Measurements from ENCODE around the gene LUC7L.
"Not testable (repeated sequence)": the region's sequence is repeated elsewhere in the genome, so short reads cannot be mapped to it uniquely, and the experiment has no call there.

LUC7L gene

DNA sequence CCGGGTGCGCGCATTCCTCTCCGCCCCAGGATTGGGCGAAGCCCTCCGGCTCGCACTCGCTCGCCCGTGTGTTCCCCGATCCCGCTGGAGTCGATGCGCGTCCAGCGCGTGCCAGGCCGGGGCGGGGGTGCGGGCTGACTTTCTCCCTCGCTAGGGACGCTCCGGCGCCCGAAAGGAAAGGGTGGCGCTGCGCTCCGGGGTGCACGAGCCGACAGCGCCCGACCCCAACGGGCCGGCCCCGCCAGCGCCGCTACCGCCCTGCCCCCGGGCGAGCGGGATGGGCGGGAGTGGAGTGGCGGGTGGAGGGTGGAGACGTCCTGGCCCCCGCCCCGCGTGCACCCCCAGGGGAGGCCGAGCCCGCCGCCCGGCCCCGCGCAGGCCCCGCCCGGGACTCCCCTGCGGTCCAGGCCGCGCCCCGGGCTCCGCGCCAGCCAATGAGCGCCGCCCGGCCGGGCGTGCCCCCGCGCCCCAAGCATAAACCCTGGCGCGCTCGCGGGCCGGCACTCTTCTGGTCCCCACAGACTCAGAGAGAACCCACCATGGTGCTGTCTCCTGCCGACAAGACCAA lies 56.8 kb downstream of the LUC7L start, which contains the start of gene HBA2:
HBA2 (plus strand) TSS at position 503 of the 568 bp plus-strand sequence; CDS start at position 540, 37 bp downstream.
- TF ChIP-seq CREB1, YY1, ZBTB7A (IDR thresholded peaks at IDR 0.05; ENCODE audit: low read depth): not testable (repeated sequence)

DNA sequence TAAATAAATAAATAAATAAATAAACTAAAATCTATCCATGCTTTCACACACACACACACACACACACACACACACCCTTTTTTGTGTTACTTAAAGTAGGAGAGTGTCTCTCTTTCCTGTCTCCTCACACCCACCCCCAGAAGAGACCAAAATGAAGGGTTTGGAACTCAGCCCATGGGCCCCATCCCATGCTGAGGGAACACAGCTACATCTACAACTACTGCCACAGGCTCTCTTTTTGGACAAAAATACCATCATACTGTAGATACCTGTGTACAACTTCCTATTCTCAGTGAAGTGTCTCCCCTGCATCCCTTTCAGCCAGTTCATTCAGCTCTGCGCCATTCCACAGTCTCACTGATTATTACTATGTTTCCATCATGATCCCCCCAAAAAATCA lies 58.5 kb downstream of the LUC7L start:
- TF ChIP-seq TCF12 (IDR thresholded peaks at IDR 0.05; ENCODE audit: low read depth) (no peak), FOXM1 (IDR thresholded peaks at IDR 0.05; ENCODE audit: borderline replicate concordance, low read depth) (no peak), RAD21 (IDR thresholded peaks at IDR 0.05; ENCODE audit: low read depth) (no peak), NFIC (IDR thresholded peaks at IDR 0.05) (no peak), ZBTB7A (IDR thresholded peaks at IDR 0.05; ENCODE audit: low read depth) (no peak)
- TF ChIP-seq, protein P1, sequence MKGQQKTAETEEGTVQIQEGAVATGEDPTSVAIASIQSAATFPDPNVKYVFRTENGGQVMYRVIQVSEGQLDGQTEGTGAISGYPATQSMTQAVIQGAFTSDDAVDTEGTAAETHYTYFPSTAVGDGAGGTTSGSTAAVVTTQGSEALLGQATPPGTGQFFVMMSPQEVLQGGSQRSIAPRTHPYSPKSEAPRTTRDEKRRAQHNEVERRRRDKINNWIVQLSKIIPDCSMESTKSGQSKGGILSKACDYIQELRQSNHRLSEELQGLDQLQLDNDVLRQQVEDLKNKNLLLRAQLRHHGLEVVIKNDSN (IDR thresholded peaks at IDR 0.05) = no peak
- TF ChIP-seq, protein P2, sequence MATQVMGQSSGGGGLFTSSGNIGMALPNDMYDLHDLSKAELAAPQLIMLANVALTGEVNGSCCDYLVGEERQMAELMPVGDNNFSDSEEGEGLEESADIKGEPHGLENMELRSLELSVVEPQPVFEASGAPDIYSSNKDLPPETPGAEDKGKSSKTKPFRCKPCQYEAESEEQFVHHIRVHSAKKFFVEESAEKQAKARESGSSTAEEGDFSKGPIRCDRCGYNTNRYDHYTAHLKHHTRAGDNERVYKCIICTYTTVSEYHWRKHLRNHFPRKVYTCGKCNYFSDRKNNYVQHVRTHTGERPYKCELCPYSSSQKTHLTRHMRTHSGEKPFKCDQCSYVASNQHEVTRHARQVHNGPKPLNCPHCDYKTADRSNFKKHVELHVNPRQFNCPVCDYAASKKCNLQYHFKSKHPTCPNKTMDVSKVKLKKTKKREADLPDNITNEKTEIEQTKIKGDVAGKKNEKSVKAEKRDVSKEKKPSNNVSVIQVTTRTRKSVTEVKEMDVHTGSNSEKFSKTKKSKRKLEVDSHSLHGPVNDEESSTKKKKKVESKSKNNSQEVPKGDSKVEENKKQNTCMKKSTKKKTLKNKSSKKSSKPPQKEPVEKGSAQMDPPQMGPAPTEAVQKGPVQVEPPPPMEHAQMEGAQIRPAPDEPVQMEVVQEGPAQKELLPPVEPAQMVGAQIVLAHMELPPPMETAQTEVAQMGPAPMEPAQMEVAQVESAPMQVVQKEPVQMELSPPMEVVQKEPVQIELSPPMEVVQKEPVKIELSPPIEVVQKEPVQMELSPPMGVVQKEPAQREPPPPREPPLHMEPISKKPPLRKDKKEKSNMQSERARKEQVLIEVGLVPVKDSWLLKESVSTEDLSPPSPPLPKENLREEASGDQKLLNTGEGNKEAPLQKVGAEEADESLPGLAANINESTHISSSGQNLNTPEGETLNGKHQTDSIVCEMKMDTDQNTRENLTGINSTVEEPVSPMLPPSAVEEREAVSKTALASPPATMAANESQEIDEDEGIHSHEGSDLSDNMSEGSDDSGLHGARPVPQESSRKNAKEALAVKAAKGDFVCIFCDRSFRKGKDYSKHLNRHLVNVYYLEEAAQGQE (IDR thresholded peaks at IDR 0.05; ENCODE audit: low read depth) = no peak

DNA sequence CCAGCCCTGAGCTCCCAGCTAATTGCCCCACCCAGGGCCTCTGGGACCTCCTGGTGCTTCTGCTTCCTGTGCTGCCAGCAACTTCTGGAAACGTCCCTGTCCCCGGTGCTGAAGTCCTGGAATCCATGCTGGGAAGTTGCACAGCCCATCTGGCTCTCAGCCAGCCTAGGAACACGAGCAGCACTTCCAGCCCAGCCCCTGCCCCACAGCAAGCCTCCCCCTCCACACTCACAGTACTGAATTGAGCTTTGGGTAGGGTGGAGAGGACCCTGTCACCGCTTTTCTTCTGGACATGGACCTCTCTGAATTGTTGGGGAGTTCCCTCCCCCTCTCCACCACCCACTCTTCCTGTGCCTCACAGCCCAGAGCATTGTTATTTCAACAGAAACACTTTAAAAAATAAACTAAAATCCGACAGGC lies 59.2 kb downstream of the LUC7L start:
- TF ChIP-seq NFIC (IDR thresholded peaks at IDR 0.05) (peak; percentile 90), TCF12 (IDR thresholded peaks at IDR 0.05; ENCODE audit: low read depth) (peak; percentile 61; the same call in 1 of the 2 replicates), CEBPB (IDR thresholded peaks at IDR 0.05) (0 out of 2 replicates have a peak, but pooled peaks have one; percentile 40), TEAD4 (IDR thresholded peaks at IDR 0.05) (peak; percentile 52; the same call in 1 of the 2 replicates), RAD21 (IDR thresholded peaks at IDR 0.05; ENCODE audit: low read depth) (peak; percentile 10; the same call in 1 of the 2 replicates)
- TF ChIP-seq, protein P2 (IDR thresholded peaks at IDR 0.05; ENCODE audit: low read depth) = peak; percentile 82
- TF ChIP-seq, protein P3, sequence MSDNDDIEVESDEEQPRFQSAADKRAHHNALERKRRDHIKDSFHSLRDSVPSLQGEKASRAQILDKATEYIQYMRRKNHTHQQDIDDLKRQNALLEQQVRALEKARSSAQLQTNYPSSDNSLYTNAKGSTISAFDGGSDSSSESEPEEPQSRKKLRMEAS (IDR thresholded peaks at IDR 0.05) = peak; percentile 51; the same call in 1 of the 2 replicates

DNA sequence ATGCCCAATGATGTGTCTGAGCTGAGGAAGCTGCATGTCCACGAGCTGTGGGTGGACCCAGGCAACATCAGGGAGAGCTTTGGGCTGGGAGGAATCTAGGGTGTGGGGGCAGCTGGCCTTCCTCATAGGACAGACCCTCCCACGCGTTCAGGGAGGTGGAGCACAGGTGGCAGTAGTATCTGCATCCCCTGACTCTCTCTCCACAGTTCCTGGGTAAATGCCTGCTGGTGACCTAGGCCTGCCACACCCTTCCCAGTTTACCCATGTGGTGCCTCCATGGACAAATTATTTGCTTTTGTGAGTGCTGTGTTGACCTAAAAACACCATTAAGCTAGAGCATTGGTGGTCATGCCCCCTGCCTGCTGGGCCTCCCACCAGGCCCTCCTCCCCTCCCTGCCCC lies 60.2 kb downstream of the LUC7L start:
- TF ChIP-seq, protein P3 (IDR thresholded peaks at IDR 0.05) = no peak

DNA sequence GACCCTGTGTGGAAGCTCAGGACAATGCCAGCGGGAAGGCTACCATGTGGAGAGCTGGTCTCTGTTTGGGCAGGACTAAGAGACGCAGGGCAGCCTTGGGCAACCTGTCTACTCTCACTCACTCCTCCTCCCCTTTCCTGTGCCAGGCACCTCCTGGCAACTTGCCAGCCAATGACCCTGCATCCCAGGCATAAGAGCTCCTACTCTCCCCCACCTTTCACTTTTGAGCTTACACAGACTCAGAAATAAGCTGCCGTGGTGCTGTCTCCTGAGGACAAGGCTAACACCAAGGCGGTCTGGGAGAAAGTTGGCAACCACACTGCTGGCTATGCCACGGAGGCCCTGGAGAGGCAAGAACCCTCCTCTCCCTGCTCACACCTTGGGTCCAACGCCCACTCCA lies 60.8 kb downstream of the LUC7L start:
- TF ChIP-seq, protein P1 (IDR thresholded peaks at IDR 0.05) = no peak
- TF ChIP-seq, protein P3 (IDR thresholded peaks at IDR 0.05) = no peak
- TF ChIP-seq NFIC (IDR thresholded peaks at IDR 0.05) = peak; percentile 55
- no peak for TF ChIP-seq ZBTB7A (IDR thresholded peaks at IDR 0.05; ENCODE audit: low read depth)
- TF ChIP-seq TCF12 (IDR thresholded peaks at IDR 0.05; ENCODE audit: low read depth) = no peak

DNA sequence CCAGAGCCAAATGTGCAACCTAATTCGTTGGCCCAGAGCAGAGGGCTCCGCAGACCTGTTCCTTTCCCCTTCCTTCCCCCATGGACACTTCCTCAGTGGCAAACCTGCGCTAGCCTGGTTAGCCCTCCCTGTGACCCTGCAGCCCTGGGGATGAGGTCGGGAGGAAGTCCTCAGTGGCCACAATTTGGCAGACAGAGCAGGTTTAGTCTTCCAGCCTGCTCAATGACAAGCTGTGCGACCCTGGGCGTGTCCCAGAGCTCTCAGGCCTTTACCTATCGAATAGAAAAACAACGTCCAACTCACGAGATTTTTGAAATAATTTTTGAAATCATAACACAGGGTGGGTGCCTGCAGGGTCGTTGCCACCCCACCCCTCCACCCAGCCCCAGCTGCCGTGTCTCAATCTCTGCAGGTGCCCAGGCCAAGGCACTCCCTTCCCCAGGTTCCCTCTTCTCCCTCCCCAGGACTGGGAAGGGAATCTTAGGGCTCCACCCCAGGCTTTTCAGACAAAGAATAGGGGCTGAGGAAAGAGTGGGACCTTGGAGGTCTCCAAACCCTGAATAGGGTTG lies 62.0 kb downstream of the LUC7L start:
- TF ChIP-seq, protein P2 (IDR thresholded peaks at IDR 0.05; ENCODE audit: low read depth) = no peak
- TF ChIP-seq RAD21 (IDR thresholded peaks at IDR 0.05; ENCODE audit: low read depth) (no peak), TCF12 (IDR thresholded peaks at IDR 0.05; ENCODE audit: low read depth) (no peak), NFIC (IDR thresholded peaks at IDR 0.05) (no peak), CEBPB (IDR thresholded peaks at IDR 0.05) (no peak), EGR1 (IDR thresholded peaks at IDR 0.05) (no peak)
- TF ChIP-seq, protein P3 (IDR thresholded peaks at IDR 0.05) = no peak
